OCI-LY7 (cell line): ENCODE measurements around the gene CBLN2. TPM values are rescaled to one million over a fixed set of nuclear protein-coding genes. Genes with fewer than 3 reads are reported as not detected.

ENCODE experiments used
- BruUV-seq: library from RNA; stranded (reverse); fragments of 400-500 nt; replicated peaks from 2 replicates; lab custom pipeline; 2021; lab: Mats Ljungman, UMichigan
- CTCF ChIA-PET: fragments of 300-600 bp; sonication (Branson Sonifier 250); formaldehyde crosslinking; loops from one replicate; lab custom pipeline; 2022; ENCODE audit warnings: antibody characterized with exemption; ENCODE audit not compliant: unreplicated experiment; lab: Charles Lee
- POLR2A ChIA-PET: fragments of 300-600 bp; sonication (Branson Sonifier 250); formaldehyde crosslinking; loops from one replicate; lab custom pipeline; 2022; ENCODE audit warnings: antibody characterized with exemption; lab: Charles Lee
- DNase-seq: peaks from one replicate; pipeline ENCODE4 v3.0.0-alpha.2; 2015; ENCODE audit warnings: low spot score
- H2AFZ ChIP-seq: fragments of 200-600 bp; sonication (generic), shearing (Covaris generic); 2 replicates; pipeline ENCODE4 v1.6.1; 2014; ENCODE audit warnings: mild to moderate bottlenecking, antibody characterized with exemption, low read length, moderate library complexity
- H3K27ac ChIP-seq: fragments of 200-600 bp; sonication (generic); 2 replicates; pipeline ENCODE4 v1.5.1; 2014; ENCODE audit warnings: mixed run types, low read depth, mild to moderate bottlenecking, moderate library complexity, low read length, inconsistent platforms; ENCODE audit not compliant: poor library complexity, severe bottlenecking
- H3K36me3 ChIP-seq: fragments of 200-600 bp; sonication (generic); 2 replicates; pipeline ENCODE4 v1.6.1; 2014; ENCODE audit warnings: mild to moderate bottlenecking, antibody characterized with exemption, low read length, moderate library complexity, mixed read lengths; ENCODE audit not compliant: insufficient read depth
- H3K4me1 ChIP-seq: fragments of 200-600 bp; sonication (generic); 2 replicates; pipeline ENCODE4 v1.5.1; 2014; ENCODE audit warnings: mild to moderate bottlenecking, low read length; ENCODE audit not compliant: insufficient read depth, poor library complexity, severe bottlenecking
- H3K4me2 ChIP-seq: fragments of 200-600 bp; sonication (generic); 2 replicates; pipeline ENCODE4 v1.6.1; 2014; ENCODE audit warnings: mild to moderate bottlenecking, low read length
- H3K4me3 ChIP-seq: fragments of 200-600 bp; sonication (generic); 2 replicates; pipeline ENCODE4 v1.5.1; 2014; ENCODE audit warnings: mild to moderate bottlenecking, low read depth, low read length; ENCODE audit not compliant: poor library complexity, severe bottlenecking
- H3K79me2 ChIP-seq: fragments of 200-600 bp; sonication (generic); 2 replicates; pipeline ENCODE4 v1.6.1; 2016; ENCODE audit warnings: low read depth, mild to moderate bottlenecking, low read length, moderate library complexity, mixed read lengths; ENCODE audit not compliant: insufficient read depth
- H3K9me2 ChIP-seq: fragments of 200-600 bp; sonication (generic); 2 replicates; pipeline ENCODE4 v1.6.1; 2016; ENCODE audit warnings: mild to moderate bottlenecking, low read length, mixed read lengths; ENCODE audit not compliant: insufficient read depth
- H3K9me3 ChIP-seq: fragments of 200-600 bp; sonication (generic); 2 replicates; pipeline ENCODE4 v1.6.1; 2014; ENCODE audit warnings: mild to moderate bottlenecking, mixed run types, low read length, mixed read lengths
- H4K20me1 ChIP-seq: fragments of 200-600 bp; sonication (generic); 2 replicates; pipeline ENCODE4 v1.6.1; 2014; ENCODE audit warnings: mild to moderate bottlenecking, antibody characterized with exemption, low read length, moderate library complexity, mixed read lengths; ENCODE audit not compliant: insufficient read depth
- CTCF ChIP-seq: fragments of 200-600 bp; sonication (generic); conservative IDR thresholded peaks from 2 replicates; pipeline ENCODE4 v1.5.1; 2014; ENCODE audit warnings: mild to moderate bottlenecking, antibody characterized with exemption, low read length, moderate library complexity, mixed read lengths
- EZH2phosphoT487 ChIP-seq: fragments of 200-600 bp; sonication (generic); IDR thresholded peaks from 2 replicates; pipeline ENCODE4 v1.6.1; 2018; ENCODE audit warnings: low read depth, borderline replicate concordance, mild to moderate bottlenecking, mixed run types, antibody characterized with exemption, low read length, moderate library complexity, mixed read lengths
- intact Hi-C: fragments of 100-400 bp; cut with micrococcal nuclease; formaldehyde crosslinking; loops from one replicate; pipeline ENCODE4 v1.10.0; 2022; ENCODE audit not compliant: unreplicated experiment
- total RNA-seq, 2 experiments: library from RNA; depleted of rRNA in 1 of 2; stranded (reverse); fragments of >200 nt in 1 of 2; shearing (Covaris generic) in 1 of 2; gene quantifications; 2 replicates each; pipeline ENCODE4 v1.2.3, GENCODE V29; 2014 to 2022

CBLN2 gene
- total RNA-seq, 2 experiments from 2014 or later, result not detected

- TF ChIP-seq CTCF (no peak), EZH2phosphoT487 (no peak)
- ChIA-PET POLR2A (no interaction called here), CTCF (no interaction called here)
- Histone ChIP-seq H4K20me1 (no peaks in the 10 kb centered on the region), H3K4me1 (no peaks in the 10 kb centered on the region), H3K4me3 (no peak overlapping the region), H3K9me2 (no peaks in the 10 kb centered on the region), H3K4me2 (no peak overlapping the region), H3K36me3 (no peaks in the 10 kb centered on the region), H3K27ac (no peak overlapping the region), H3K79me2 (no peaks in the 10 kb centered on the region), H3K9me3 (no peaks in the 10 kb centered on the region), H2AFZ (no peak overlapping the region)
- BruUV-seq, result no TSS peak
- intact Hi-C loops, result no loop called here
- DNase-seq, result no peak
Measured at GRCh38 chr18:72541871-72542332, 2.2 kb downstream of the CBLN2 start.

- ChIA-PET POLR2A (no interaction called here), CTCF (interaction anchor here (0.6 kb wide), 1 partner anchor 726 kb away, joined by 3 read pairs; no protein-coding TSS in a partner anchor)
- H3K27ac ChIP-seq, result no peak overlapping the region
- BruUV-seq, result no TSS peak
- TF ChIP-seq CTCF, result no peak
- TF ChIP-seq EZH2phosphoT487, result no peak
- H3K4me1 ChIP-seq, result no peaks in the 10 kb centered on the region
- intact Hi-C loops, result no loop called here
- H3K9me2 ChIP-seq, result no peaks in the 10 kb centered on the region
- H3K4me2 ChIP-seq, result no peak overlapping the region
- H4K20me1 ChIP-seq, result no peaks in the 10 kb centered on the region
- no peaks in the 10 kb centered on the region for H3K9me3 ChIP-seq
- no peak for DNase-seq
- H3K4me3 ChIP-seq, result no peak overlapping the region
- H2AFZ ChIP-seq, result no peak overlapping the region
- no peaks in the 10 kb centered on the region for H3K79me2 ChIP-seq
- H3K36me3 ChIP-seq, result no peaks in the 10 kb centered on the region
Measured at GRCh38 chr18:72539901-72540300, 4.2 kb downstream of the CBLN2 start.

- no peak for TF ChIP-seq CTCF
- TF ChIP-seq EZH2phosphoT487, result no peak
- no TSS peak for BruUV-seq
- H3K9me2 ChIP-seq, result no peaks in the 10 kb centered on the region
- H3K36me3 ChIP-seq, result no peaks in the 10 kb centered on the region
- H4K20me1 ChIP-seq, result no peaks in the 10 kb centered on the region
- no peak overlapping the region for H3K4me3 ChIP-seq
- ChIA-PET CTCF (no interaction called here), POLR2A (no interaction called here)
- H2AFZ ChIP-seq, result no peak overlapping the region
- no peaks in the 10 kb centered on the region for H3K9me3 ChIP-seq
- H3K27ac ChIP-seq, result no peak overlapping the region
- no peaks in the 10 kb centered on the region for H3K4me1 ChIP-seq
- no peak for DNase-seq
- no peaks in the 10 kb centered on the region for H3K79me2 ChIP-seq
- intact Hi-C loops, result no loop called here
- H3K4me2 ChIP-seq, result no peak overlapping the region
Measured at GRCh38 chr18:72530622-72531021, 13.5 kb downstream of the CBLN2 start.
